RWPE2 (cell line): Measurements from ENCODE around the gene TMEM154.

ENCODE experiments used
- ATAC-seq: fragments of 200-7000 bp; cut with Tn5 transposase; 3 replicates; pipeline ENCODE4 v1.9.1; 2021; ENCODE audit warnings: low read depth
- DNase-seq: peaks from one replicate; pipeline ENCODE4 v3.0.0-alpha.2; 2020; ENCODE audit warnings: low spot score
- H3K27ac ChIP-seq: fragments of 450-650 bp; 2 replicates; pipeline ENCODE4 v1.5.1; 2017; ENCODE audit warnings: mild to moderate bottlenecking; ENCODE audit not compliant: poor library complexity, severe bottlenecking
- H3K27me3 ChIP-seq: fragments of 250-450 bp; sonication (Bioruptor Pico); 2 replicates; pipeline ENCODE4 v1.5.1; 2021; ENCODE audit warnings: mild to moderate bottlenecking, moderate library complexity; ENCODE audit not compliant: insufficient read depth, poor library complexity, severe bottlenecking
- H3K36me3 ChIP-seq: fragments of 250-450 bp; sonication (Bioruptor Pico); 2 replicates; pipeline ENCODE4 v1.5.1; 2020; ENCODE audit warnings: low read depth, mild to moderate bottlenecking, moderate library complexity
- H3K4me1 ChIP-seq: fragments of 250-450 bp; sonication (Bioruptor Pico); 2 replicates; pipeline ENCODE4 v1.5.1; 2021; ENCODE audit warnings: mild to moderate bottlenecking, moderate library complexity; ENCODE audit not compliant: insufficient read depth, poor library complexity, severe bottlenecking
- H3K4me3 ChIP-seq: fragments of 250-450 bp; sonication (Bioruptor Pico); 2 replicates; pipeline ENCODE4 v1.5.1; 2021; ENCODE audit warnings: mild to moderate bottlenecking, moderate library complexity; ENCODE audit not compliant: severe bottlenecking
- H3K9me3 ChIP-seq: fragments of 250-450 bp; sonication (Bioruptor Pico); 2 replicates; pipeline ENCODE4 v1.5.1; 2021; ENCODE audit warnings: mild to moderate bottlenecking, moderate library complexity; ENCODE audit not compliant: severe bottlenecking
- TF ChIP-seq, protein P1 (sequence below): fragments of 450-650 bp; IDR thresholded peaks from one replicate; pipeline ENCODE4 v1.5.1; 2017; ENCODE audit warnings: mild to moderate bottlenecking, moderate library complexity; ENCODE audit not compliant: poor library complexity, severe bottlenecking

Gene TMEM154

DNA sequence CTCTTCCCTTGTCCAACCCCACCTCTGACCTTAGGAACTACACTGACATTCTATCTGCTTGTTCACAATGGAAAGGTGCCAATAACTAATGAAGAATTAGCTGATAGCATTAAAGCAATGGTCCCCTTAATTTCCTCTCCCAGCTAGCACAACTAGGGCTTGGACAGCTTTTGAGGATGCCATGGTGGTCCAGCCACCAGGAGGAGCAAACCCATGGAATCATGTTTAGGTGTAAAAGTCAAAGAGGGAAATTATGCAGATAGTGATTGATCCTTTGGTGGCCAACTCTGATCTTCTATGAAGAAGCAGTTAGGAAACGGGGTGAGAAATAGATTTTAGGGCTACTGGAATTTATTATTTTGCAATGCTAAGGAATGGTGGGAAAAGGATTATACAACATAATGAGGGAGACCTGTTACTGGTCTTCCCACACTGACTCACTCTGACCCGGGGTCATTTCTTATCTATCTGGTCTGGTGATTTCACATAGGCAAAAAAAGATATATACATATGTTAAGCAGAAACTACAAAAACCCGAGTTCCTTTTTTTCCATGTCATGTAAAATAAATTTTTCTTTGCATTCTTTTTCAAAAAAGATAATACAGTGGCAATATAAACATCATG, 98.1 kb downstream of the TMEM154 start:
- Histone ChIP-seq H3K4me3 (no peak overlapping the region), H3K4me1 (no peaks in the 10 kb centered on the region), H3K27me3 (no peaks in the 10 kb centered on the region), H3K9me3 (no peaks in the 10 kb centered on the region), H3K27ac (no peak overlapping the region), H3K36me3 (no peaks in the 10 kb centered on the region)
- DNase-seq, result no peak
- TF ChIP-seq, protein P1, sequence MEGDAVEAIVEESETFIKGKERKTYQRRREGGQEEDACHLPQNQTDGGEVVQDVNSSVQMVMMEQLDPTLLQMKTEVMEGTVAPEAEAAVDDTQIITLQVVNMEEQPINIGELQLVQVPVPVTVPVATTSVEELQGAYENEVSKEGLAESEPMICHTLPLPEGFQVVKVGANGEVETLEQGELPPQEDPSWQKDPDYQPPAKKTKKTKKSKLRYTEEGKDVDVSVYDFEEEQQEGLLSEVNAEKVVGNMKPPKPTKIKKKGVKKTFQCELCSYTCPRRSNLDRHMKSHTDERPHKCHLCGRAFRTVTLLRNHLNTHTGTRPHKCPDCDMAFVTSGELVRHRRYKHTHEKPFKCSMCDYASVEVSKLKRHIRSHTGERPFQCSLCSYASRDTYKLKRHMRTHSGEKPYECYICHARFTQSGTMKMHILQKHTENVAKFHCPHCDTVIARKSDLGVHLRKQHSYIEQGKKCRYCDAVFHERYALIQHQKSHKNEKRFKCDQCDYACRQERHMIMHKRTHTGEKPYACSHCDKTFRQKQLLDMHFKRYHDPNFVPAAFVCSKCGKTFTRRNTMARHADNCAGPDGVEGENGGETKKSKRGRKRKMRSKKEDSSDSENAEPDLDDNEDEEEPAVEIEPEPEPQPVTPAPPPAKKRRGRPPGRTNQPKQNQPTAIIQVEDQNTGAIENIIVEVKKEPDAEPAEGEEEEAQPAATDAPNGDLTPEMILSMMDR, result no peak
- no peak for ATAC-seq

DNA sequence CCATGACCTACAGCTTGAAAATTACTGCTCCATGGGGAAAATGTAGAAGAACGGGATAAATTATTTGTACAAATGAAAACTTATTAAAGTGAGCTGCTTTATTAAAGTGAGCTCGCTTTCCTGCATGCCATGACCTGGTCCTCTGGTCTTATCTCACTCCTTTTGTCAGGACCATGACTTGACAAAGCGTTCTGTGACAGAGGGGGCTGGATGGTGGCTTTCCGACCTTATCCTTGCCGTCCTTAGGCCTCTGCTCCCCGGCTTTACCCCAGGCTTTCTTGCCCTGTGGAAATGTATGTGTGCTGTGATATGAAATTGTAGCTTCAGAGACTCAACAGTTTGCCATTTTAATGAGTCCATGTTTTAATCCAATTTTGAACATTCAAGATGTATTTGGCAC, 99.9 kb downstream of the TMEM154 start:
- Histone ChIP-seq H3K27ac (no peak overlapping the region), H3K36me3 (no peaks in the 10 kb centered on the region), H3K4me3 (no peak overlapping the region), H3K9me3 (no peaks in the 10 kb centered on the region), H3K4me1 (no peaks in the 10 kb centered on the region), H3K27me3 (no peaks in the 10 kb centered on the region)
- ATAC-seq (no peak), DNase-seq (no peak)
- TF ChIP-seq, protein P1, result no peak

DNA sequence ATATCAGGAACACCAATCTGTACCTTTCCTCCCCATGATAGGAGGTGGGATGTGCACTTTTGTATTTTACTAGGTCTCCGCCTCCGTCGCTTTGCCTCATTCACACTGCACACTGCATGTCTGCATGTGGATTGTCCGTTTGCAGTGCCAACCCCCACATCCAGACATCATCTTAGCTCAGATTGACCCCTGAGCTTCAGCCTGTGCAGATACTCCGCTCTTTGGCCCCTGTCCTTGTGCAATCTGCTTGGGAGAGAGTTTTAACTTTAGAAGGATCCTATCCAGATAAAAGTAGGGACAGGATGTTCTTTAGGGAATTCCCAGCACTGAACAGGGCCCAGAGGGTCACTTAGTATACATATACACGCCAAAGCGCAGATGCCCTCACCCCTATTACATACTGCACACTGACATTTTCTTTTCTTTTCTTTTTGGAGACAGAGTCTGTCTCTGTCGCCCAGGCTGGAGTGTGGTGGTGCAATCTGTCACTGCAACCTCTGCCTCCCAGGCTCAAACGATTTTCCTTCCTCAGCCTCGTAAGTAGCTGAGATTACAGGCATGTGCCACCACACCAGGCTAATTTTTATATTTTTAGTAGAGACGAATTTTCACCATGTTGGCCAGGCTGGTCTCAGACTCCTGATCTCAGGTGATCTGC, 100.6 kb downstream of the TMEM154 start:
- Histone ChIP-seq H3K27me3 (no peaks in the 10 kb centered on the region), H3K4me3 (no peak overlapping the region), H3K36me3 (no peaks in the 10 kb centered on the region), H3K4me1 (no peaks in the 10 kb centered on the region), H3K9me3 (no peaks in the 10 kb centered on the region), H3K27ac (no peak overlapping the region)
- ATAC-seq, result no peak
- TF ChIP-seq, protein P1, result no peak
- DNase-seq, result no peak

DNA sequence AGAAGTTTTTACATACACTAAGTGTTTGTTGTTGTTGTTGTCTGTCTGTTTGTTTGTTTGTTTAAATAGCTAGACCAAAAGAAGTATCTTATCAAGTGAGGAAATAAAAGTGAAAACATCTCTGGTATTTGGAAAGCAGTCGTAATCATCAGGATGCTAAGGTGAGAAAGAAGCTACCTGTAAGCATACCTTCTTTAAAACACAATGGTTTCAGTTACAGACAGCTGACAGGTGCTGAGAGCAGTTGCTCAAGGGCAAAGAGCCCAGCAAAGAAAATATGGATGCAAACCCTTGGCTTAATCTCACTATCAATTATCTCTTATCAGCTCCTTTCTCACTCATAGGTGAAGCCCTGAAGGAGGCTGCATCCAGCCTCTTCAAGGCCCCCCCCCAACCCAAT, 101.1 kb downstream of the TMEM154 start:
- ATAC-seq, result no peak
- Histone ChIP-seq H3K4me1 (no peaks in the 10 kb centered on the region), H3K27me3 (no peaks in the 10 kb centered on the region), H3K9me3 (no peaks in the 10 kb centered on the region), H3K36me3 (no peaks in the 10 kb centered on the region), H3K27ac (no peak overlapping the region), H3K4me3 (no peak overlapping the region)
- TF ChIP-seq, protein P1, result no peak
- DNase-seq, result no peak

DNA sequence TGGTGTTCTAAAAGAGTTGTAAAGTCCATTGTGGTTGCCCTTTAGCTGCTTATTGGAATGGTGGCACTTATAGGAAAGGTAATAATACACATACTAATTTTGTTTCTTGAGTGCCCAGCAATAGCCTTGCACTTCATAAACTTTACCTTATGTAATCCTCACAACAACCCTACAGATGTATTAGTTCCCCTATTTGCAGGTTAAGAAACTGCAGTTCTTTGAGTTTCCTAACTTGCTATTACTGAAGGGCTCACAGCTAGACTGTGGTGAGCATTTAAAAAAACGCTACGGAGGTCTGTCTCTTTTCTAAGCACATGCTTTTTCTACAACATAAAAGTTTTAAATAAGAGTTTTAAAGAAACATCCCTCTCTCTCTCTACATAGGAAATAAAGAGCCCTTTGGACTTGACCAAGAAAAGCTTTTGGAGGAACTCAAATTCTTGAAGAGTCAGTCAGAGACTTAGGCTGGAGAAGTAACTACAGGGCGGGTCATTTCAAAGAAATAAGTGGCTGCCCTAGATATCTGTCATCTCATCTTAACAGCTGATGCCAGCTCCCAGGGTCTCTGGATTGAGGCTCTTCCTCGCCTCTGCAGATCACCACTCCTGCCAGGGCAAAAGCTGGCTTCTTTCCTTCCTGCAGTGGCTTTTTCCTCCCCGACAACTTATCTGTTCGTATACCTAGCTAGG, 101.9 kb downstream of the TMEM154 start:
- TF ChIP-seq, protein P1, result no peak
- H3K27ac ChIP-seq, result no peak overlapping the region
- H3K27me3 ChIP-seq, result no peaks in the 10 kb centered on the region
- no peak overlapping the region for H3K4me3 ChIP-seq
- no peak for ATAC-seq
- H3K36me3 ChIP-seq, result no peaks in the 10 kb centered on the region
- H3K4me1 ChIP-seq, result peaks cover 5% of the 10 kb centered on the region
- no peak for DNase-seq
- no peaks in the 10 kb centered on the region for H3K9me3 ChIP-seq
